ENCODE data around the gene RNF208. TPM values are rescaled to one million over a fixed set of nuclear protein-coding genes. Genes with fewer than 3 reads are reported as not detected.

The RNF208 gene
- total and polyA plus RNA-seq, 2 of the 4 experiments (the other 2 are of a cell fraction) = 1.2 TPM; not detected in 1

- dilution Hi-C loops (cut with HindIII; ENCODE audit: low sequenced_read_pairs, unreplicated experiment) = no loop called here
- no peak overlapping the region for H2BK5ac ChIP-seq (ENCODE audit: low read depth, low read length, poor library complexity, severe bottlenecking)
- no peak overlapping the region for H3K14ac ChIP-seq (replicated peaks; ENCODE audit: low read depth, low read length)
- no peak overlapping the region for H3K27ac ChIP-seq (ENCODE audit: insufficient read depth, low read length)
- H2BK15ac ChIP-seq (ENCODE audit: low read depth, low read length) = no peak overlapping the region
- H2BK20ac ChIP-seq (ENCODE audit: low read depth, low read length) = no peak overlapping the region
- H2AK9ac ChIP-seq (replicated peaks; ENCODE audit: low read depth, low read length, poor library complexity) = peak overlapping the region; percentile 72
- no peak overlapping the region for H3K9ac ChIP-seq (ENCODE audit: low read depth, low read length)
- H3K9me3 ChIP-seq (ENCODE audit: control insufficient read depth, insufficient read depth, low read length) = no peaks in the 10 kb centered on the region
- H4K20me1 ChIP-seq (ENCODE audit: insufficient read depth, low read length) = no peaks in the 10 kb centered on the region; the same call in 1 of the 2 replicates
- ATAC-seq (ENCODE audit: low read depth) = no peak
- DNase-seq = no peak
- H3K4me2 ChIP-seq (ENCODE audit: low read depth, low read length) = no peak overlapping the region
- no peaks in the 10 kb centered on the region; the same call in 1 of the 2 replicates for H3K4me1 ChIP-seq (ENCODE audit: control insufficient read depth, insufficient read depth, low read length)
- no peak overlapping the region for H3K4me3 ChIP-seq (ENCODE audit: insufficient read depth, low read depth, low read length)
- in situ Hi-C loops (cut with MboI; ENCODE audit: low sequenced_read_pairs) = no loop called here
- no peak overlapping the region for H4K8ac ChIP-seq (ENCODE audit: low read depth in 2 of 2, low read length in 2 of 2)
- WGBS, 2 experiments (ENCODE audit: extremely low coverage in 2 of 2, insufficient read length in 1 of 2) = 69% methylated on average over 18 of the region's 34 CpGs; no CpG with 5 or more reads in 1 of the 2 experiments
- H3K79me1 ChIP-seq (ENCODE audit: low read depth in 1 of 2, low read length in 2 of 2) = no peaks in the 10 kb centered on the region
- ChIA-PET CTCF (no interaction called here), POLR2A (ENCODE audit: unreplicated experiment) (no interaction called here)
- no peak overlapping the region for H4K91ac ChIP-seq (ENCODE audit: insufficient read depth, low read depth, low read length)
- H4K5ac ChIP-seq (ENCODE audit: low read depth, low read length) = no peak overlapping the region
- no peak overlapping the region for H3K18ac ChIP-seq (ENCODE audit: low read depth, low read length)
- H3K23ac ChIP-seq (ENCODE audit: low read depth, low read length) = no peak overlapping the region
- TF ChIP-seq, protein P1, sequence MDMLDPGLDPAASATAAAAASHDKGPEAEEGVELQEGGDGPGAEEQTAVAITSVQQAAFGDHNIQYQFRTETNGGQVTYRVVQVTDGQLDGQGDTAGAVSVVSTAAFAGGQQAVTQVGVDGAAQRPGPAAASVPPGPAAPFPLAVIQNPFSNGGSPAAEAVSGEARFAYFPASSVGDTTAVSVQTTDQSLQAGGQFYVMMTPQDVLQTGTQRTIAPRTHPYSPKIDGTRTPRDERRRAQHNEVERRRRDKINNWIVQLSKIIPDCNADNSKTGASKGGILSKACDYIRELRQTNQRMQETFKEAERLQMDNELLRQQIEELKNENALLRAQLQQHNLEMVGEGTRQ (IDR thresholded peaks at IDR 0.05; ENCODE audit: low read depth, low read length) = no peak
- TF ChIP-seq BHLHE40 (IDR thresholded peaks at IDR 0.05; ENCODE audit: low read depth, low read length) (no peak), POLR2A (IDR thresholded peaks at IDR 0.05; ENCODE audit: low read depth, low read length) (no peak), SMC3 (IDR thresholded peaks at IDR 0.05; ENCODE audit: low read depth, low read length) (no peak), FOS (IDR thresholded peaks at IDR 0.05; ENCODE audit: low read depth, low read length) (no peak), MAZ (IDR thresholded peaks at IDR 0.05; ENCODE audit: borderline replicate concordance, low read depth, low read length) (no peak), CHD1 (IDR thresholded peaks at IDR 0.05; ENCODE audit: low read depth, low read length) (no peak), MAFK (IDR thresholded peaks at IDR 0.05; ENCODE audit: low read depth, low read length) (no peak), ELK1 (IDR thresholded peaks at IDR 0.05; ENCODE audit: borderline replicate concordance, low read depth, low read length) (no peak)
- H3K9me1 ChIP-seq (ENCODE audit: insufficient read depth, low read length) = 0 out of 2 replicates have a peak, but pooled peaks cover 2% of the 10 kb centered on the region
- H2BK120ac ChIP-seq (ENCODE audit: low read depth, low read length) = no peak overlapping the region
- intact Hi-C loops (cut with micrococcal nuclease) = no loop called here
- H3K4ac ChIP-seq (ENCODE audit: low read depth, low read length) = no peak overlapping the region
- no peak overlapping the region for H2AK5ac ChIP-seq (ENCODE audit: low read depth, low read length)
- H3K56ac ChIP-seq (ENCODE audit: extremely low read depth, insufficient read depth, low read length) = no peak overlapping the region
- H3K27me3 ChIP-seq (ENCODE audit: control insufficient read depth, insufficient read depth, low read length) = peaks cover 25% of the 10 kb centered on the region; the same call in 1 of the 2 replicates
- no TSS peak for BruUV-seq (replicated peaks)
- H3K36me3 ChIP-seq (ENCODE audit: control insufficient read depth, insufficient read depth, low read length) = peaks cover 20% of the 10 kb centered on the region
- no peak overlapping the region for H2AFZ ChIP-seq (replicated peaks; ENCODE audit: low read length, poor library complexity)
Observed at GRCh38 chr9:137174722-137175293, 47.2 kb downstream of the RNF208 start.
